ENCODE results near the gene MMEL1.
"Not testable (repeated sequence)": the region's sequence is repeated elsewhere in the genome, so short reads cannot be mapped to it uniquely, and the experiment has no call there.

GRCh38 chr1:2553076-2553475 lies 79.7 kb downstream of the MMEL1 start:
- not testable (repeated sequence) for TF ChIP-seq CTCF (conservative IDR thresholded peaks at IDR 0.05 in 1 of 2, IDR thresholded peaks at IDR 0.05 in 1 of 2; ENCODE audit: low read depth in 1 of 2, low read length in 2 of 2); EZH2 (IDR thresholded peaks at IDR 0.05; ENCODE audit: low read length, missing control alignments)

Data from fibroblast of lung (primary cell).